OCI-LY7 (cell line): Measurements from ENCODE around the gene C12orf76. TPM values are rescaled to one million over a fixed set of nuclear protein-coding genes. Genes with fewer than 3 reads are reported as not detected.

ENCODE experiments used
- BruUV-seq: library from RNA; stranded (reverse); fragments of 400-500 nt; replicated peaks from 2 replicates; lab custom pipeline; 2021; lab: Mats Ljungman, UMichigan
- CTCF ChIA-PET: fragments of 300-600 bp; sonication (Branson Sonifier 250); formaldehyde crosslinking; loops from one replicate; lab custom pipeline; 2022; ENCODE audit warnings: antibody characterized with exemption; ENCODE audit not compliant: unreplicated experiment; lab: Charles Lee
- POLR2A ChIA-PET: fragments of 300-600 bp; sonication (Branson Sonifier 250); formaldehyde crosslinking; loops from one replicate; lab custom pipeline; 2022; ENCODE audit warnings: antibody characterized with exemption; lab: Charles Lee
- DNase-seq: peaks from one replicate; pipeline ENCODE4 v3.0.0-alpha.2; 2015; ENCODE audit warnings: low spot score
- H2AFZ ChIP-seq: fragments of 200-600 bp; sonication (generic), shearing (Covaris generic); 2 replicates; pipeline ENCODE4 v1.6.1; 2014; ENCODE audit warnings: mild to moderate bottlenecking, antibody characterized with exemption, low read length, moderate library complexity
- H3K27ac ChIP-seq: fragments of 200-600 bp; sonication (generic); 2 replicates; pipeline ENCODE4 v1.5.1; 2014; ENCODE audit warnings: mixed run types, low read depth, mild to moderate bottlenecking, moderate library complexity, low read length, inconsistent platforms; ENCODE audit not compliant: poor library complexity, severe bottlenecking
- H3K36me3 ChIP-seq: fragments of 200-600 bp; sonication (generic); 2 replicates; pipeline ENCODE4 v1.6.1; 2014; ENCODE audit warnings: mild to moderate bottlenecking, antibody characterized with exemption, low read length, moderate library complexity, mixed read lengths; ENCODE audit not compliant: insufficient read depth
- H3K4me1 ChIP-seq: fragments of 200-600 bp; sonication (generic); 2 replicates; pipeline ENCODE4 v1.5.1; 2014; ENCODE audit warnings: mild to moderate bottlenecking, low read length; ENCODE audit not compliant: insufficient read depth, poor library complexity, severe bottlenecking
- H3K4me2 ChIP-seq: fragments of 200-600 bp; sonication (generic); 2 replicates; pipeline ENCODE4 v1.6.1; 2014; ENCODE audit warnings: mild to moderate bottlenecking, low read length
- H3K4me3 ChIP-seq: fragments of 200-600 bp; sonication (generic); 2 replicates; pipeline ENCODE4 v1.5.1; 2014; ENCODE audit warnings: mild to moderate bottlenecking, low read depth, low read length; ENCODE audit not compliant: poor library complexity, severe bottlenecking
- H3K79me2 ChIP-seq: fragments of 200-600 bp; sonication (generic); 2 replicates; pipeline ENCODE4 v1.6.1; 2016; ENCODE audit warnings: low read depth, mild to moderate bottlenecking, low read length, moderate library complexity, mixed read lengths; ENCODE audit not compliant: insufficient read depth
- H3K9me2 ChIP-seq: fragments of 200-600 bp; sonication (generic); 2 replicates; pipeline ENCODE4 v1.6.1; 2016; ENCODE audit warnings: mild to moderate bottlenecking, low read length, mixed read lengths; ENCODE audit not compliant: insufficient read depth
- H3K9me3 ChIP-seq: fragments of 200-600 bp; sonication (generic); 2 replicates; pipeline ENCODE4 v1.6.1; 2014; ENCODE audit warnings: mild to moderate bottlenecking, mixed run types, low read length, mixed read lengths
- H4K20me1 ChIP-seq: fragments of 200-600 bp; sonication (generic); 2 replicates; pipeline ENCODE4 v1.6.1; 2014; ENCODE audit warnings: mild to moderate bottlenecking, antibody characterized with exemption, low read length, moderate library complexity, mixed read lengths; ENCODE audit not compliant: insufficient read depth
- EZH2phosphoT487 ChIP-seq: fragments of 200-600 bp; sonication (generic); IDR thresholded peaks from 2 replicates; pipeline ENCODE4 v1.6.1; 2018; ENCODE audit warnings: low read depth, borderline replicate concordance, mild to moderate bottlenecking, mixed run types, antibody characterized with exemption, low read length, moderate library complexity, mixed read lengths
- intact Hi-C: fragments of 100-400 bp; cut with micrococcal nuclease; formaldehyde crosslinking; loops from one replicate; pipeline ENCODE4 v1.10.0; 2022; ENCODE audit not compliant: unreplicated experiment
- total RNA-seq, 2 experiments: library from RNA; depleted of rRNA in 1 of 2; stranded (reverse); fragments of >200 nt in 1 of 2; shearing (Covaris generic) in 1 of 2; gene quantifications; 2 replicates each; pipeline ENCODE4 v1.2.3, GENCODE V29; 2014 to 2022
- TF ChIP-seq, protein P1 (sequence below): fragments of 200-600 bp; sonication (generic); conservative IDR thresholded peaks from 2 replicates; pipeline ENCODE4 v1.5.1; 2014; ENCODE audit warnings: mild to moderate bottlenecking, antibody characterized with exemption, low read length, moderate library complexity, mixed read lengths

Gene C12orf76
- total RNA-seq, 2 experiments from 2014 or later, result 24.4 to 36.6 TPM

GRCh38 chr12:110002676-110003515 is 45.4 kb downstream of the C12orf76 start:
- peak overlapping the region; percentile 91 for H3K4me2 ChIP-seq
- no peaks in the 10 kb centered on the region for H4K20me1 ChIP-seq
- peaks cover 78% of the 10 kb centered on the region for H3K4me1 ChIP-seq
- no peak for TF ChIP-seq EZH2phosphoT487
- TF ChIP-seq, protein P1, sequence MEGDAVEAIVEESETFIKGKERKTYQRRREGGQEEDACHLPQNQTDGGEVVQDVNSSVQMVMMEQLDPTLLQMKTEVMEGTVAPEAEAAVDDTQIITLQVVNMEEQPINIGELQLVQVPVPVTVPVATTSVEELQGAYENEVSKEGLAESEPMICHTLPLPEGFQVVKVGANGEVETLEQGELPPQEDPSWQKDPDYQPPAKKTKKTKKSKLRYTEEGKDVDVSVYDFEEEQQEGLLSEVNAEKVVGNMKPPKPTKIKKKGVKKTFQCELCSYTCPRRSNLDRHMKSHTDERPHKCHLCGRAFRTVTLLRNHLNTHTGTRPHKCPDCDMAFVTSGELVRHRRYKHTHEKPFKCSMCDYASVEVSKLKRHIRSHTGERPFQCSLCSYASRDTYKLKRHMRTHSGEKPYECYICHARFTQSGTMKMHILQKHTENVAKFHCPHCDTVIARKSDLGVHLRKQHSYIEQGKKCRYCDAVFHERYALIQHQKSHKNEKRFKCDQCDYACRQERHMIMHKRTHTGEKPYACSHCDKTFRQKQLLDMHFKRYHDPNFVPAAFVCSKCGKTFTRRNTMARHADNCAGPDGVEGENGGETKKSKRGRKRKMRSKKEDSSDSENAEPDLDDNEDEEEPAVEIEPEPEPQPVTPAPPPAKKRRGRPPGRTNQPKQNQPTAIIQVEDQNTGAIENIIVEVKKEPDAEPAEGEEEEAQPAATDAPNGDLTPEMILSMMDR, result no peak
- H3K9me2 ChIP-seq, result no peaks in the 10 kb centered on the region
- ChIA-PET CTCF (interaction anchor here (1.1 kb wide), 1 partner anchor 9 kb away, joined by 3 read pairs; no protein-coding TSS in a partner anchor), POLR2A (interaction anchor here (0.6 to 2.2 kb wide), 7 partner anchors 8 to 787 kb away, joined by 3 to 19 read pairs (median 3); no protein-coding TSS in a partner anchor)
- peaks cover 18% of the 10 kb centered on the region; the same call in 1 of the 2 replicates for H3K9me3 ChIP-seq
- intact Hi-C loops, result no loop called here
- H3K36me3 ChIP-seq, result peaks cover 58% of the 10 kb centered on the region
- no peak overlapping the region for H2AFZ ChIP-seq
- no peak for DNase-seq
- peak overlapping the region; percentile 92 for H3K27ac ChIP-seq
- BruUV-seq, result no TSS peak
- H3K4me3 ChIP-seq, result peak overlapping the region; percentile 96
- peaks cover 86% of the 10 kb centered on the region for H3K79me2 ChIP-seq

DNA sequence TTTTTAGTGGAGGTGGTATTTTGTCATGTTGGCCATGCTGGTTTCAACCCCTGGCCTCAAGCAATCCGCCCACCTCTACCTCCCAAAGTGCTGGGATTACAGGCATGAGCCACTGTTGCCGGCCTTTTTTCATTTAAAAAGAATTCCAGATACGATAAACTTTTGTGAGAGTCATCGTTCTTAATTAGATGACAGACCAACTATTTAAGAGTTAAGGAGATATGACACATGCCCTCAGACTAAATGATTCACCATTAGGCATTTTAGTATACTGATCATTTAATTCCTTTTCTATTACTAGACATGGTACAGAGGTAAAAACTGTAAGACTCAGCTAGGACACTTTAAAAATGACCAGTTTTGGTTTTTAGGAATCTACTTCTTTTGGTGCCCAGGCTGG is 46.7 kb downstream of the C12orf76 start:
- CTCF ChIA-PET, result no interaction called here

More for the DNA sequence above, 46.7 kb downstream of the C12orf76 start:
- intact Hi-C loops, result no loop called here
- no TSS peak for BruUV-seq
- Histone ChIP-seq H3K9me3 (peaks cover 9% of the 10 kb centered on the region; the same call in 1 of the 2 replicates), H3K4me2 (peak overlapping the region; percentile 91), H3K4me3 (peak overlapping the region; percentile 96), H3K4me1 (peaks cover 77% of the 10 kb centered on the region), H3K36me3 (peaks cover 45% of the 10 kb centered on the region), H3K27ac (peak overlapping the region; percentile 92), H4K20me1 (no peaks in the 10 kb centered on the region), H3K79me2 (peaks cover 77% of the 10 kb centered on the region), H3K9me2 (no peaks in the 10 kb centered on the region), H2AFZ (no peak overlapping the region)
- POLR2A ChIA-PET, result interaction anchor here (1.3 to 2.2 kb wide), 2 partner anchors 10 to 279 kb away, joined by 3 to 19 read pairs; no protein-coding TSS in a partner anchor
- no peak for TF ChIP-seq EZH2phosphoT487
- TF ChIP-seq, protein P1, result no peak
- DNase-seq, result no peak
